HepG2 (cell line): Measurements from ENCODE around the gene PTPRN. TPM values are rescaled to one million over a fixed set of nuclear protein-coding genes. Genes with fewer than 3 reads are reported as not detected.

Source experiments
- ATAC-seq: fragments of 200-7000 bp; cut with Tn5 transposase; 3 replicates; pipeline ENCODE4 v1.9.1; 2020; ENCODE audit warnings: mild to moderate bottlenecking, moderate library complexity
- BruUV-seq: library from RNA; stranded (reverse); fragments of 400-500 nt; replicated peaks from 2 replicates; lab custom pipeline; 2021; lab: Mats Ljungman, UMichigan
- CTCF ChIA-PET: fragments of 300-600 bp; formaldehyde crosslinking; extraction: SDS; loops from one replicate; lab custom pipeline; 2021; ENCODE audit warnings: low total read pairs, inconsistent platforms, low intra/inter-chr PET ratio; lab: Yijun Ruan, JAX
- POLR2A ChIA-PET: fragments of 350-600 bp; sonication (Branson Sonifier 250); formaldehyde crosslinking; loops from one replicate; lab custom pipeline; 2020; ENCODE audit warnings: antibody characterized with exemption, inconsistent platforms; lab: Yijun Ruan, JAX
- DNase-seq: peaks from one replicate; pipeline ENCODE4 v3.0.0-alpha.2; 2015; ENCODE audit warnings: low spot score
- FAIRE-seq: peaks from 3 replicates; lab custom pipeline; 2011; peaks lifted over from hg19 to GRCh38; lab: Jason Lieb, UNC
- H2AFZ ChIP-seq: one replicate; pipeline ENCODE4 v1.6.1; 2011; ENCODE audit warnings: low read length, inconsistent platforms
- H3K27ac ChIP-seq: fragments of 300-600 bp; 3 replicates; pipeline ENCODE4 v1.8.0; 2011; ENCODE audit warnings: mixed run types, mild to moderate bottlenecking, mixed read lengths, low read length, inconsistent platforms; ENCODE audit not compliant: insufficient read depth; ENCODE audit errors: extremely low read length
- H3K27me3 ChIP-seq, 2 experiments: fragments of 200-600 bp in 1 of 2; 2 replicates in 1 of 2; 3 replicates in 1 of 2; pipeline versions ENCODE4 v1.6.0 to v1.8.0; 2011; ENCODE audit warnings: low read length in 2 of 2, mild to moderate bottlenecking in 2 of 2, moderate library complexity in 2 of 2, inconsistent platforms in 1 of 2; ENCODE audit not compliant: insufficient read depth in 2 of 2, control insufficient read depth in 1 of 2
- H3K36me3 ChIP-seq, 2 experiments: fragments of 200-600 bp in 1 of 2; replicated peaks in 1 of 2; 2 replicates in 1 of 2; 3 replicates in 1 of 2; pipeline versions ENCODE4 v1.5.1 to v1.8.0; 2011; ENCODE audit warnings: low read length in 2 of 2, inconsistent platforms in 1 of 2; ENCODE audit not compliant: insufficient read depth in 2 of 2, control insufficient read depth in 1 of 2
- H3K4me1 ChIP-seq: 2 replicates; pipeline ENCODE4 v1.5.1; 2012; ENCODE audit warnings: low read length, inconsistent platforms; ENCODE audit not compliant: insufficient read depth
- H3K4me2 ChIP-seq: 2 replicates; pipeline ENCODE4 v1.6.0; 2011; ENCODE audit warnings: low read depth, low read length, inconsistent platforms
- H3K4me3 ChIP-seq, 3 experiments: fragments of 200-600 bp in 1 of 3; sonication (generic), shearing (Covaris generic) in 1 of 3; replicated peaks in 1 of 3; 2 replicates each; pipeline ENCODE4 v1.5.1; 2011 to 2016; ENCODE audit warnings: low read length in 3 of 3, inconsistent platforms in 2 of 3, low read depth in 2 of 3, mild to moderate bottlenecking in 2 of 3, control low read depth in 1 of 3, mixed read lengths in 1 of 3; ENCODE audit not compliant: insufficient read depth in 1 of 3
- H3K79me2 ChIP-seq: one replicate; pipeline ENCODE4 v1.6.1; 2011; ENCODE audit warnings: low read length, inconsistent platforms; ENCODE audit not compliant: insufficient read depth
- H3K9ac ChIP-seq: 2 replicates; pipeline ENCODE4 v1.6.0; 2011; ENCODE audit warnings: mild to moderate bottlenecking, low read depth, low read length, inconsistent platforms; ENCODE audit not compliant: insufficient read depth
- H3K9me3 ChIP-seq: 2 replicates; pipeline ENCODE4 v1.5.1; 2012; ENCODE audit warnings: mild to moderate bottlenecking, low read length
- H4K20me1 ChIP-seq: 2 replicates; pipeline ENCODE4 v1.6.0; 2011; ENCODE audit warnings: inconsistent platforms, mild to moderate bottlenecking, low read length, moderate library complexity; ENCODE audit not compliant: insufficient read depth
- AKAP8 ChIP-seq: sonication (generic); formaldehyde crosslinking; IDR thresholded peaks from 2 replicates; pipeline ENCODE4 v1.5.1; 2020; ENCODE audit warnings: mild to moderate bottlenecking, missing genetic modification reagents
- KAT7 ChIP-seq: IDR thresholded peaks from 2 replicates; pipeline ENCODE4 v1.6.1; 2018; ENCODE audit warnings: borderline replicate concordance, missing compliant biosample characterization
- SMYD3 ChIP-seq: sonication (generic); formaldehyde crosslinking; IDR thresholded peaks from 2 replicates; pipeline ENCODE4 v1.8.1; 2023; ENCODE audit warnings: mild to moderate bottlenecking, missing genetic modification reagents
- ZBTB2 ChIP-seq: sonication (generic); formaldehyde crosslinking; IDR thresholded peaks from 2 replicates; pipeline ENCODE4 v1.8.0; 2022; ENCODE audit warnings: low read depth, missing genetic modification reagents
- ZMYM3 ChIP-seq: sonication (generic); formaldehyde crosslinking; IDR thresholded peaks from 2 replicates; pipeline ENCODE4 v1.5.1; 2020; ENCODE audit warnings: mild to moderate bottlenecking, missing genetic modification reagents
- ZNF138 ChIP-seq: sonication (generic); formaldehyde crosslinking; IDR thresholded peaks from 2 replicates; pipeline ENCODE4 v1.5.0; 2020; ENCODE audit warnings: mild to moderate bottlenecking, low read depth, missing genetic modification reagents
- ZNF207 ChIP-seq: fragments of 450-650 bp; IDR thresholded peaks from 2 replicates; pipeline ENCODE4 v1.6.1; 2016; ENCODE audit warnings: antibody characterized with exemption, borderline replicate concordance
- ZNF503 ChIP-seq: sonication (generic); formaldehyde crosslinking; IDR thresholded peaks from 2 replicates; pipeline ENCODE4 v1.4.0; 2020; ENCODE audit warnings: missing genetic modification reagents
- ZNF510 ChIP-seq: sonication (generic); formaldehyde crosslinking; IDR thresholded peaks from 2 replicates; pipeline ENCODE4 v1.4.0; 2020; ENCODE audit warnings: low read depth, mild to moderate bottlenecking, missing genetic modification reagents
- ZSCAN25 ChIP-seq: sonication (generic); formaldehyde crosslinking; IDR thresholded peaks from 2 replicates; pipeline ENCODE4 v1.8.0; 2022; ENCODE audit warnings: mild to moderate bottlenecking, missing genetic modification reagents
- WGBS: methylation state at CpG from one replicate; pipeline ENCODE4 v1.1.6; 2017; ENCODE audit warnings: low lambda C conversion rate; 5-methylcytosine and 5-hydroxymethylcytosine counted together
- in situ Hi-C: cut with HindIII; loops from 2 replicates; pipeline ENCODE4 v1.10.0; 2017; ENCODE audit warnings: low pct_unique_long_range_greater_than_20kb; ENCODE audit not compliant: extremely low pct_ligation_motif_present
- intact Hi-C: fragments of 100-400 bp; cut with micrococcal nuclease; formaldehyde crosslinking; loops from one replicate; pipeline ENCODE4 v1.10.0; 2022; ENCODE audit not compliant: unreplicated experiment
- polyA plus RNA-seq, 8 experiments: library from polyadenylated mRNA; depleted of rRNA in 3 of 8; stranded (reverse) in 7 of 8; unstranded in 1 of 8; fragments of >200 nt; fragmentation: Illumina TruSeq in 4 of 8; extraction: Trizol in 4 of 8; gene quantifications; 2 replicates each; pipeline versions ENCODE4 v1.2.1 to v1.2.3, GENCODE V29; 2011 to 2016; ENCODE audit warnings: low read depth in 4 of 8, missing spikeins in 1 of 8, mixed read lengths in 1 of 8; ENCODE audit not compliant: insufficient read depth in 1 of 8
- total RNA-seq, 5 experiments: library from RNA; depleted of rRNA; stranded (reverse); fragments of >200 nt; fragmentation: Illumina TruSeq; extraction: Trizol; gene quantifications; 2 replicates each; pipeline ENCODE4 v1.2.3, GENCODE V29; 2016; ENCODE audit warnings: low read depth in 1 of 5

The PTPRN gene
- total and polyA plus RNA-seq, 2 of the 13 experiments (the other 11 are each of a cell fraction or from before 2014, with no cell fraction given) = 0.26 TPM; not detected in 1

DNA sequence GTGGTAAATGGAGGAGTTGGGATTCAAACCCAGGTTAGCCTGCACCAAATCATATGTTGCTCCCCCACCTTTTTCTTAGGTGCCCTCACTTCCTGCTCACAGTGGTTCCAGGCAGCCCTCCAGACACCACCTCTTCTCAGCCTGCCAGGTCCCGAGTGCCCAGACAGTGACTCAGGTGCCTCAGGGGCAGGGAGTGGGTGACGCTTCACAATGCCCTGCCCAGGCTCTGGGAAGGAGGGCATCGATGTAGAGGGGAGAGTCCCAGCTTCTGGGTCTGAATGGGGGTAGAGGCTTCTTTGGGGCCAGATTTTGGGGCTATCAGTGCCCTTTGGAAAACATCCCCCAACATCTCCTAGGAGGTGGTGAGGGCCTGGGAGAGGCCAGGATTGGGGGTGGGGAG is 35.3 kb downstream of the PTPRN start:
- Histone ChIP-seq H3K9ac (no peak overlapping the region), H3K27me3 (peaks cover 0 to 9% of the 10 kb centered on the region in 2 experiments; a peak in 1 of 5 replicates), H4K20me1 (no peaks in the 10 kb centered on the region), H3K4me1 (peaks cover 54% of the 10 kb centered on the region), H3K79me2 (no peaks in the 10 kb centered on the region), H3K9me3 (no peaks in the 10 kb centered on the region), H3K4me3 (peak overlapping the region in 1 of 3 experiments; percentile 18; a peak in 1 of 6 replicates), H3K27ac (no peak overlapping the region), H2AFZ (no peak overlapping the region), H3K36me3 (no peaks in the 10 kb centered on the region), H3K4me2 (peak overlapping the region; percentile 40)
- intact Hi-C loops = loop anchor here (1.0 kb wide), 1 partner anchor 45 kb away; the partner anchor contains the start of genes ANKZF1 and ATG9A
- CTCF ChIA-PET = no interaction called here
- ATAC-seq (no peak), DNase-seq (no peak), FAIRE-seq (no peak)
- WGBS = 14% methylated on average over 3 of the region's 3 CpGs
- POLR2A ChIA-PET = interaction anchor here (0.6 to 1.8 kb wide), 11 partner anchors 12 to 272 kb away, joined by 3 to 16 read pairs (median 4); partner anchors contain the start of genes CNPPD1, GLB1L, STK16 and TUBA4A
- no TSS peak for BruUV-seq
- TF ChIP-seq ZBTB2 (no peak), ZSCAN25 (CRISPR knock-in tag) (no peak), KAT7 (no peak), ZNF138 (no peak), SMYD3 (no peak), ZNF510 (no peak), ZNF503 (no peak), ZNF207 (no peak), AKAP8 (CRISPR knock-in tag) (no peak), ZMYM3 (CRISPR knock-in tag) (no peak)
- in situ Hi-C loops = no loop called here
